BJ (cell line): ENCODE results near the gene DUSP7. TPM values are rescaled to one million over a fixed set of nuclear protein-coding genes. Genes with fewer than 3 reads are reported as not detected.

Experiments used
- CTCF ChIA-PET: fragments of 350-600 bp; formaldehyde crosslinking; extraction: SDS; loops from one replicate; lab custom pipeline; 2021; ENCODE audit warnings: antibody characterized with exemption, inconsistent platforms; lab: Yijun Ruan, JAX
- POLR2A ChIA-PET: fragments of 300-600 bp; sonication (Branson Sonifier 250); formaldehyde crosslinking; extraction: SDS; loops from one replicate; lab custom pipeline; 2021; ENCODE audit warnings: antibody characterized with exemption; lab: Charles Lee
- DNase-seq: peaks from one replicate; pipeline ENCODE4 v3.0.0-alpha.2; 2011; ENCODE audit warnings: low read depth
- H3K27me3 ChIP-seq: 2 replicates; pipeline ENCODE4 v1.6.0; 2011; ENCODE audit warnings: low read length; ENCODE audit not compliant: control insufficient read depth, insufficient read depth
- H3K36me3 ChIP-seq: 2 replicates; pipeline ENCODE4 v1.5.1; 2011; ENCODE audit warnings: low read length; ENCODE audit not compliant: control insufficient read depth, insufficient read depth
- H3K4me3 ChIP-seq: 2 replicates; pipeline ENCODE4 v1.5.1; 2011; ENCODE audit warnings: low read depth, mild to moderate bottlenecking, control low read depth, low read length
- polyA plus RNA-seq: library from polyadenylated mRNA; depleted of rRNA; stranded (reverse); fragments of >200 nt; gene quantifications from 2 replicates; pipeline ENCODE4 v1.2.3, GENCODE V29; 2011
- TF ChIP-seq, protein P1 (sequence below): IDR thresholded peaks from 2 replicates; pipeline ENCODE4 v1.5.1; 2011; ENCODE audit warnings: low read depth, mild to moderate bottlenecking, control low read depth, inconsistent platforms, low read length, moderate library complexity; ENCODE audit not compliant: insufficient read depth

DUSP7 gene
- polyA plus RNA-seq, 1 experiment: 37.0 TPM

DNA sequence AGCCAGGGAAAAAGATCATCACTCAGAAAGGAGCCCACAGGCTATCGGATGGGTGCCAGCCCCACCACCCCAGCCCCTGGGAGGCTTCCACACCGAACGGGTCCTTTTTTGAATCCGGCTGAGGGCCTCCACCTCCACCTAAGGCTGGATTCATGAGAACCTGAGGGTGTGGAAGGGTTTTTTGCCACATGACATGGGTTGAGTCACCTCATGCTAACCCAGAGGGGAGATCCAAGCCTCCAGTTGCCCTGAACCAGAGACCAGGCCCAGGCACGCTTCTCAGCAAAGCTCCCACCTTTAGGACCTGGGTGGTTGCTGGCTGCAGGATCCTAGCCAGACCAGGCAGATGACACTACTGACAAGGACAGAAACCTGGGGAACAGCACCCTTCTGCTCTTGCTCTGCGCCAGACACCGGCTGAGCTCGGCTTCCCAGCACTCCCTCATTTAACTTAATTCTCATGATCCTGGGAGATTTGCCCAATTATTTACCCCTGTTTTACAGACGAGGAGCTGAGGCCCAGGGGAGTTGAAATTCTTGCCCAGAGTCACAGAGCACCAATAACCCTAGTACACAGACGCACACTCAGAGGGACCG is 25.6 kb downstream of the DUSP7 start:
- CTCF ChIA-PET: interaction anchor here (1.0 to 1.2 kb wide), 3 partner anchors 10 to 29 kb away, joined by 3 to 6 read pairs (median 4); no protein-coding TSS in a partner anchor
- H3K4me3 ChIP-seq: no peak overlapping the region
- TF ChIP-seq, protein P1, sequence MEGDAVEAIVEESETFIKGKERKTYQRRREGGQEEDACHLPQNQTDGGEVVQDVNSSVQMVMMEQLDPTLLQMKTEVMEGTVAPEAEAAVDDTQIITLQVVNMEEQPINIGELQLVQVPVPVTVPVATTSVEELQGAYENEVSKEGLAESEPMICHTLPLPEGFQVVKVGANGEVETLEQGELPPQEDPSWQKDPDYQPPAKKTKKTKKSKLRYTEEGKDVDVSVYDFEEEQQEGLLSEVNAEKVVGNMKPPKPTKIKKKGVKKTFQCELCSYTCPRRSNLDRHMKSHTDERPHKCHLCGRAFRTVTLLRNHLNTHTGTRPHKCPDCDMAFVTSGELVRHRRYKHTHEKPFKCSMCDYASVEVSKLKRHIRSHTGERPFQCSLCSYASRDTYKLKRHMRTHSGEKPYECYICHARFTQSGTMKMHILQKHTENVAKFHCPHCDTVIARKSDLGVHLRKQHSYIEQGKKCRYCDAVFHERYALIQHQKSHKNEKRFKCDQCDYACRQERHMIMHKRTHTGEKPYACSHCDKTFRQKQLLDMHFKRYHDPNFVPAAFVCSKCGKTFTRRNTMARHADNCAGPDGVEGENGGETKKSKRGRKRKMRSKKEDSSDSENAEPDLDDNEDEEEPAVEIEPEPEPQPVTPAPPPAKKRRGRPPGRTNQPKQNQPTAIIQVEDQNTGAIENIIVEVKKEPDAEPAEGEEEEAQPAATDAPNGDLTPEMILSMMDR: no peak
- no peaks in the 10 kb centered on the region for H3K27me3 ChIP-seq
- DNase-seq: no peak
- POLR2A ChIA-PET: no interaction called here
- no peaks in the 10 kb centered on the region for H3K36me3 ChIP-seq

DNA sequence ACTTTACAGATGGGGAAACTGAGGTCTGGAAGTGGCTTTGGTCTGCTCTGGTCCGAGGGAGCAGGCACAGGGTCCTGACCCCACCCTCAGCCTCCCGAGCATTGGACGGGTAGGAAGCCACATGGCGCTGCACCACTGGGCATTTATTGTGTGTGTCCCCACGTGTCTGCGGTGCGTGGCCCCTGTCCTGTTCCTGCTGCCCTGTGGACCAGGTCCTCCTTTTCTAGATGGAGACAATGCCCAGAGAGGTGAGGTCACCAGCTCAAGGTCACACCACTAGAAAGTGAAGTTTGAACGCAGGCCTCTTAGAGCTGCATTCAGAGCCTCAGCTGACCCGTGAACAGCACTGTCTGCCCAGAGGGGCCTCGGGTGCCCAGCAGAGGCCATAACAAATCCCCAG is 26.8 kb downstream of the DUSP7 start:
- no peaks in the 10 kb centered on the region for H3K27me3 ChIP-seq
- CTCF ChIA-PET: no interaction called here
- DNase-seq: no peak
- TF ChIP-seq, protein P1: no peak
- POLR2A ChIA-PET: no interaction called here
- no peak overlapping the region for H3K4me3 ChIP-seq
- H3K36me3 ChIP-seq: no peaks in the 10 kb centered on the region

DNA sequence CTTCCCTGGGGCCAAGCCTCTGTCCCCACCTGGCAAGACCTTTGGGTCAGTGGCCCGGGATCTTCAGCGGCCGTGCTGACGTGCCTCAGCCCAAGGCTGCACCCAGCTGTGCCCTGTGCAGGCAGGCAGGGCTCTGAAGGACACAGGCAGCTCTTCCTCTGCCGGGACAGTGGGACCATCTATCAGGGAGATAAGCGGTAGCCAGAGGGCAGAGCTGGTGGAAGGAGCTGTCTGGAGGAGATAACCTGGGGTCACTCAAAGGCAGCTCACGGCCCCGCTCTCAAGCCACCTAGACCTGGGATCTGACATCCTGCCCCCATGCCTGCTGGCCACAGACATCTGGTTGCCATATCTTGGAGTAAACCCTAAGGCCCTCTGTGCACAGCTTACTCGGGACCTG is 27.3 kb downstream of the DUSP7 start:
- H3K36me3 ChIP-seq: no peaks in the 10 kb centered on the region
- H3K27me3 ChIP-seq: no peaks in the 10 kb centered on the region
- DNase-seq: no peak
- no peak overlapping the region for H3K4me3 ChIP-seq
- POLR2A ChIA-PET: no interaction called here
- CTCF ChIA-PET: interaction anchor here (1.6 kb wide), 1 partner anchor 94 kb away, joined by 5 read pairs; no protein-coding TSS in a partner anchor
- TF ChIP-seq, protein P1: no peak

DNA sequence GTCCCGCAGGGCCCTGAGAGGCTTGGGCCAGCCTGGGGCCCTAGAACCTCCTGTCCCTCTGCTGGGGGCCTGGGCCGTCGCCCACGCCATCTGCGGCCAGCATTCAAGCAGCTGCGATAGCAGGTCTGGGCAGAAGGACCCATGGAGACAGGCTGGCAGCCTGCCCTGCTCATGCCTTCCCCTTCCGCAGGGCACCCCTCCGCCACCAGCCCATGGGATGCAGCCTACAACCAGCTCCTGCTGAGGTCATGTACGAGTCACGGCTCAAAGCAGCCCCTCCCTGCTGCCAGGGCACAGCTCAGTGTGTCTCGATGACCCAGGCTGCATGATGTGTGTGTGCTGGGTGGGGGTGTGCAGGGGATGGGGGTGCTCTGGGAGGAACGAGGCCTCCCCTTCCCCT is 27.8 kb downstream of the DUSP7 start:
- ChIA-PET CTCF (interaction anchor here (0.6 to 1.6 kb wide), 3 partner anchors 13 to 115 kb away, joined by 3 to 5 read pairs (median 4); no protein-coding TSS in a partner anchor), POLR2A (no interaction called here)
- DNase-seq: no peak
- TF ChIP-seq, protein P1: no peak
- H3K27me3 ChIP-seq: no peaks in the 10 kb centered on the region
- no peak overlapping the region for H3K4me3 ChIP-seq
- no peaks in the 10 kb centered on the region for H3K36me3 ChIP-seq

DNA sequence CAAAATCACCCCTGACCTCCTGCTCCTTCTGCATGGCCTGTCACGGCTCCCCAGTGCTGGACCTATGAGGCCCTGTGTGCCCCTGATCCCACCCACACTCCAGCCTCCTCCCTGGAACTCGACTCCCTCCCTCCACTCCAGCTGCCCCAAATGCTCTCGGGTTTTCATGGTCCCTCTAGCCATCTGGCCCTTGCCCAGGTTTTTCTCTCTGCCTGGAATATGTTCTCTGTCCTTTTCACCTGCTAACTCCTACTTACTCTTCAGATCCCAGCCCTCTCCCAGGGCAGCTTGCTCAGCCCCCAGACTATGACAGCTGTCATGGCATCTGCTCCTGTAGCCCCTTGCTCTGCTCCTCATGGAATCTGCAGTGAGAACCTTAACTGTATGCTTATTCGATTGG is 30.3 kb downstream of the DUSP7 start:
- no peak for DNase-seq
- Histone ChIP-seq H3K36me3 (no peaks in the 10 kb centered on the region), H3K27me3 (no peaks in the 10 kb centered on the region), H3K4me3 (no peak overlapping the region)
- TF ChIP-seq, protein P1: no peak
- ChIA-PET POLR2A (no interaction called here), CTCF (interaction anchor here (1.8 kb wide), 1 partner anchor 27 kb away, joined by 4 read pairs; no protein-coding TSS in a partner anchor)
